GM12891 (cell line): Measurements from ENCODE around the gene MBD5.

ENCODE experiments used
- DNase-seq: peaks from one replicate; pipeline ENCODE4 v3.0.0; 2011; ENCODE audit warnings: low spot score; ENCODE audit not compliant: insufficient read length
- FAIRE-seq: peaks from 2 replicates; lab custom pipeline; 2011; peaks lifted over from hg19 to GRCh38; lab: Jason Lieb, UNC
- PAX5 ChIP-seq: IDR thresholded peaks from 2 replicates; pipeline ENCODE4 v1.6.1; 2011; ENCODE audit warnings: low read length, moderate library complexity, mild to moderate bottlenecking; ENCODE audit not compliant: insufficient read depth, severe bottlenecking
- POLR2A ChIP-seq: IDR thresholded peaks from 2 replicates; pipeline ENCODE4 v1.6.1; 2011; ENCODE audit warnings: low read depth, low read length, control low read depth
- POLR2AphosphoS5 ChIP-seq: IDR thresholded peaks from 2 replicates; pipeline ENCODE4 v1.6.1; 2011; ENCODE audit warnings: low read depth, low read length, control low read depth
- POU2F2 ChIP-seq: IDR thresholded peaks from 2 replicates; pipeline ENCODE4 v1.6.1; 2011; ENCODE audit warnings: low read depth, mild to moderate bottlenecking, control low read depth, low read length, moderate library complexity
- SPI1 ChIP-seq: IDR thresholded peaks from 2 replicates; pipeline ENCODE4 v1.6.1; 2011; ENCODE audit warnings: low read depth, low read length, control low read depth
- TAF1 ChIP-seq: IDR thresholded peaks from 2 replicates; pipeline ENCODE4 v1.6.1; 2011; ENCODE audit warnings: low read depth, low read length, control low read depth

The MBD5 gene

DNA sequence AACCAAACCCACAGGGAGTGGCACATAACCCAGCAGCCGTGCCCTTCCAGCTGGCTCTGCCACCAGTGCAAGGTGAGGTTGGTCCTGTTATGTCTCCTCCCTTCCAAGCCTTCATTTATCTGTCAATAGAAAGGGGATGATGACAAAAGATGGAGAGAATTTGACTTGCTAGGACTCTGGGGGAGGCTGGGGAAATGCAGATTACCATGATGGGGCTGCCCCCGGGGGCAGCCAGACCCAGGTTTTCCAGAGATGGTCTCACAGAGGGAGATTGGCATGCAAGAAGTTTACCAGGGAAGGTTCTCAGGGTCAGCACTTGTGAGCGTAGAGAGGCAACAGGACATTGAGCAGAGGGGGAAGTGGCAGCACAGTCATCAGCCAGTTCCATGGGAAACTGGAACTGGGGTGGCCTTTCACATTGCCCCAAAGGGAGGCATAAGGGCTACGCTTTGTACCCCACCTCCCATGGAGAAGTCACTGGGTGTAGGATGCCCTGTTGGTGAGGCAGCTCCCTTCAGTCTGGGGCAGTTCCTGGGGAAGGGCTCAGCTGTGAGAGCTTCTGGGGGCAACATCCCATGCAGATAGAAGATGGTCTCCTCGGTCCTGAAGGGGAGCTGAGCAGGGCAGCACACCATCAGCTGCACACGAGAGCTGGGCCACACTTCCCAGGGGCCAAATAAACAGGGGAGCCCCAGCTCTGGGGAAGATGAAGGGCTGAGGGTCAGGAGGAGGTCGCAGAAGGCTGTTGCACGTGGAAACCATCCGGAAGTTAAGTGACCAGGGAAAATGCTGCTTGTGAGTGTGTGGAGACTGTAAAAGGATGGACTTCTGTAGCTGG, 505.8 kb downstream of the MBD5 start:
- FAIRE-seq (no peak), DNase-seq (no peak)
- TF ChIP-seq PAX5 (no peak), TAF1 (no peak), POLR2A (no peak)

DNA sequence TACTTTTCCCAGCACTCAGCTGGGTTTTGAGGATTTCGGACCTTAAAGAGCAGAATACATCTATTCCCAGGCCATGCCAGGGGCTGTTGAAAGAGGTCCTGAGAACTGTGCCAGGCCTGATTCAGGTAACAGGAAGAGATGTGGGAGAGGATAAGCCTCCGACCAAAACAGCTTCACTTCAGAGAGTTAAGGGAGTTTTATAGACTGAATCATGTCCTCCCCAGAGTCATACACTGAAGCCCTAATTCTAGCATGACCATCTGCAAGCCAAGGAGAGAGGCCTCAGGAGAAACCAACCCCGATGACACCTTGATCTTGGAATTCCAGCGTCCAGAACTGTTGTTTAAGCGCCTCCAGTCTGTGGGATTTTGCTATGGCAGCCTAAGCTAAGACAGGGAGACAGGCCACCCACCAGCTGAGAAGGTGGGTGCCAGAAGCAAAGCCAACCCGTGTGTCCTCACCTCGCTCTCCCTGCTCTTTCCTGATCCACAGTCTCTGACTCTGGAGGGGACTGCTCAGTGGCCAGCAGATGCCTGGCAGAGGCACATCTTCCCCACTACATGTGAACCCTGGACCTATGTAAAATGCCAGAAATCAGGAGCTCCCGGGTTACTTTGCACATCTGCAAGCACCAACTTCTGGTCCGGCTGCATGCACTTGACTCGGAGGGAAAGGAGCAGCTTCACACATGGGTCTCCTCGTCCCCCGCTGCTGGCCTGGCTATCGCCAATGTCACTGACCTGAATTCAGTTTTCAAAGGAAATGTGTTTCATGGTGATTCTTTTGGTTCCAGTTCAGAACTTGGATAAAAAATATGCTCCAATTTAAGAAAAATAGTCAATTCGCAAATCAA, 506.8 kb downstream of the MBD5 start:
- no peak for DNase-seq
- TF ChIP-seq POLR2A (no peak), PAX5 (no peak), SPI1 (no peak), POU2F2 (no peak), TAF1 (no peak), POLR2AphosphoS5 (no peak)
- no peak for FAIRE-seq

DNA sequence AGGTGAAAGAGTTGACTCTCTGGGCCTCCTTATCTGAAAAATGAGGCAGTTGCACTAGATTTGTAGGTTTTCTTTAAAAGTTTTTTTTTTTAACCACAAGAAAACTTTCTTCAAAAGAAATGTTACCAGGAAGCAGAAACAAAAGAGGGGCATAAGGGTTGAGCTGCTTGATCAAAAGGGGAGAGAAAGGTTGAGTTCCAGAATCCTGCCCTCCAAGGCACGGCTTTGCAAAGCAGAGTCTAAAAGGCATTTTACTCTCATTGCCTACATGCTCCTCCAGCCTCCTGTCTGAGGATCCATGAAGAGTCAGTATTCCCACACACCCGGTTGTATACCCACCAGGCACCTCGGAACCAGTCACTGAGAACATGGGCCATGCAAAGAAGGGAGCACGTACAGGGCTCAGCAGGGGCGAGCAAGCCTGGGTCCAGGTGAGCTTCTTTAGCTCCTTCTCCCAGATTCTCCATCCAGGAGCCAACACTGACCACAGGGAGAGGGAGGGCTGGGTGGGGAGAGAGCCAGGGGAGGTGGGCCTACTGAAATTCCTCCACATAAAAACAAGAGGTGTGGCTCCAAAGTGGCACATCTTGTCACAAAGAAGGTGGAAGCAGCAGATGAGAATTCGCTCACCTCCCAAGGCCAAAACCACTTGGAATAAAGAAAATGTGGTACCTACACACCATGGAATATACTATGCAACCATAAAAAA, 507.6 kb downstream of the MBD5 start:
- DNase-seq (no peak), FAIRE-seq (no peak)
- TF ChIP-seq POU2F2 (no peak), POLR2AphosphoS5 (no peak), TAF1 (no peak), SPI1 (no peak), POLR2A (no peak), PAX5 (no peak)

DNA sequence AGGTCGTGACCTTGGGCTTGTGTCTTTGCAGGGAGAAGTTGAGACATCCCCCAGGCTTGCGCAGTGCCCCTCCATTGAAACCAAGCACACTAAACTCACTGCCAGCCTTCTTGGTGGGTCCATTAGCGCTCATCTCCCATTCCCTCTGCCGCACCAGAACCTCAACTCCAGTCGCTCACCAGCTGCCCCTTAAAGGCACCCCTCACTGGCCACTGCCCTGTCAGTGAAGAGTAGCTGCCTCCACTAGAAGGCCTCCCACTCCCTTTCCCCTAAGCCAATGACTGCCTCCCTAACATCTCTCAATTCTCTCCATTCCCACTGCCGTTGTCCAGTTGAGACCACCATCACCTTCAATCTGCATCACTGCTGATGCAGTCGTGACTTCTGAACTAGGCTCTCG, 508.9 kb downstream of the MBD5 start:
- TF ChIP-seq POLR2AphosphoS5 (no peak), TAF1 (no peak), POU2F2 (no peak), PAX5 (no peak), SPI1 (no peak), POLR2A (no peak)
- no peak for DNase-seq
- no peak for FAIRE-seq

DNA sequence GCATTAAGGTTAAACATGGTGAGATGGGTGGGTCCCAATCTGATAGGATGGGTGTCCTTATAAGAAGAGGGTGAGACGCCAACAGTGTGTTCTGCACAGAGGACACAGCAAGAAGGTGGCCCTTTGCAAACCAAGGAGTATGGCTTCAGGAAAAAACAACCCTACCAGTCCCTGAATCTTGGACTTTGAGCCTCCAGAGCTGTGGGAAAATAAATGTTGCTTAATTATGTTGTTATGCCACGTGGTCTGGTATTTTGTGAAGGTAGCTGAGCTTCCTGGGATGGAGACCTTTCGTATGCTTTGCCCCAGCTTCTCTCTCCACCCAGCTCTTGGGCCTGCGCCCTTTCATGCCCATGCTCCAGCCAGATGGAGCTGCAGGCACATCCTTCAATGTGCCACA, 509.5 kb downstream of the MBD5 start:
- DNase-seq (no peak), FAIRE-seq (no peak)
- no peak for TF ChIP-seq POLR2AphosphoS5
- TF ChIP-seq PAX5, result no peak
- no peak for TF ChIP-seq TAF1
- TF ChIP-seq SPI1, result no peak

DNA sequence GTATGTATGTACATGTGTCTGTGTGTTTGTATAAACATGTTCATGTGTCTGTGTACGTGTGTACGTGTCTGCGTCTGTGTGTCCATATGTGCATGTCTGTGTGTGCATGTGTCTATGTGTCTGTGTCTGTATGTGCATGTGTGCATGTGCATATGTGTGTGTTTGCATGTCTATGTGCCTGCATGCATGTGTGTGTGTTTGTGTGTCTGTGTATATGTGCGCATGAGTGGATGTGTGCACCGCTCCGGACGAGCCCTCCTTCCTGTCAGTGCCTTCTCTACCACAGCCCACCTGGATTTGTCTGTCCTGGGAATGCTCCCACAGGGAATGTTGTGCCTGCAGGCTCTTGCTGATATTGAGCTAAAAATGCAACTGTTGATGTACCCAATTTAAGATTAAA, 510.3 kb downstream of the MBD5 start:
- TF ChIP-seq PAX5 (no peak), TAF1 (no peak), POU2F2 (no peak), POLR2AphosphoS5 (no peak), POLR2A (no peak), SPI1 (no peak)
- DNase-seq, result no peak
- no peak for FAIRE-seq

DNA sequence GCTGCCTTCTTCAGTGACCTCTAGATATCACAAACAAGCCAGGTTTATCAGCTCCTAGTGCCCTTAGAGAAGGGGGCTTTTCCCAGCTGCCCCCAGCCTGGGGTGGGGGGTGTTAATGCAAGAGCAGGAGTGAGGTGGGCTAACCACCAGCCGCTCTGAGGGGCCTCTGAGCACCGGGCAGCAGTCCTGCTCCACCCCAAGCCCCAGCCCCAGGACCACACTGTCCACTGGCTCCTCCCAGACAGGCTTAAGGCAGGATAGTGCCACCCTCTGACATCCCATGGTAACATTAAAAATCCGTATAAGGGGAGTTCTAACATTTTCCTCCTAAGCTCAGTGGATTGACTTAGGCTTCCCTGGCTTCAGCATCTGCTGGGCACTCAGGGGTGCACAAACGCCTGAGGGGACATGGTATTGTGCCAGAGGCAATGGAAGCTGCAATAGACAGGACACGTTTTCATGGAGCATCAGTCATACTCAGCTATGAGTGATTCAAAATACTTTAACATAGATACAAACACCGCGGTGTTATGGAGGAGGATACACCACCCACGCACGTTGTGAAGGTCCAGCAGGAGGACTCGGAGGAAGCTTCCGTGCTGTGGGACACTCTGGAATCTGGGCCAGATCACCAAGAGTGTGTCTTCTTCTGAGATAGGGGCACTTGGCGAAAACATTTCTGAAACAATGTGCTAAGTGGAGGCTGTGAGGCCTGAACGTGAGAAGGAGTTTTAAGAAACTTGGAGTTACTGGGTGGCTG, 511.0 kb downstream of the MBD5 start:
- no peak for DNase-seq
- FAIRE-seq, result no peak
- no peak for TF ChIP-seq SPI1
- TF ChIP-seq PAX5, result no peak

DNA sequence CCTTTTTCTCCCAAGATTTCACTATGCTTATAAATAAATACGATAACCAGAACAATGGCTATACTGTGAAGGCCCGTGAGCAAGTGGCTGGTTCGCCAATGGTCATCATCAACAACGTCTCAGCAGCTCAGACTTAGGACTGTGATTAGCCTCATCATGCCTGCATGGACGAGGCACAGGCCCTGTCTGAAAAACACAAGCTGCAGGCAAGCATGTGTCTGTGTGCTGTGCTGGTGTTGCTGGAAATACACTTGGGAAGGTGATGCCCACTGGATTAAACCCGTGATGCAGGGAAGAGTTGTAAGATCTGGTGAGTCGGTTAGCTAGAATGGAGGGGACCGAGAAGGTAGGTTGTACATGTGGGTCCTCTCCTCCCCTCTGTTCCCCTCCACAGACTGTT, 512.1 kb downstream of the MBD5 start:
- TF ChIP-seq POLR2AphosphoS5 (no peak), POU2F2 (no peak), PAX5 (no peak), POLR2A (no peak), SPI1 (no peak), TAF1 (no peak)
- DNase-seq (no peak), FAIRE-seq (no peak)

DNA sequence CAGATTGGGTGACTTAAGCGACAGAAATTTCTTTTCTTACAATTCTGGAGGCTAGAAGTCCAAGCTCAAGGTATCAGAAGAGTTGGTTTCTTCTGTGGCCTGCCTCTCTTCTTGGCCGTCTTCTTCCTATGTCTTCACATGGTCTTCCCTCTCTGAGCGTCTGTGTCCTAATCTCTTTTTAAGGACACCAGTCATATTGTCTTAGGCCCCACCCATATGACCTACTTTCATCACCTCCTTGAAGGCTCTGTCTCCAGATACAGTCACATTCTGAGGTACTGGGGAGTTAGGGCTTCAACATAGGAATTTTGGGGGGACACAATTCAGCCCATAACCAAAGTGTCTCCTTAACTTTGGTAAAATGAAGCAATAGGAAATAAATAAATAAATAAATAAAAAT, 512.8 kb downstream of the MBD5 start:
- DNase-seq (no peak), FAIRE-seq (no peak)
- TF ChIP-seq POLR2AphosphoS5, result no peak
- TF ChIP-seq SPI1, result no peak
- no peak for TF ChIP-seq POU2F2
- no peak for TF ChIP-seq POLR2A
- no peak for TF ChIP-seq PAX5
- no peak for TF ChIP-seq TAF1
